ENCODE data around the gene PAK3. TPM values are rescaled to one million over a fixed set of nuclear protein-coding genes. Genes with fewer than 3 reads are reported as not detected.

The PAK3 gene
- total and polyA plus RNA-seq, 2 of the 8 experiments (the other 6 are each of a cell fraction or from before 2014, with no cell fraction given), result 0.80 to 7.2 TPM

- TF ChIP-seq, protein P1, sequence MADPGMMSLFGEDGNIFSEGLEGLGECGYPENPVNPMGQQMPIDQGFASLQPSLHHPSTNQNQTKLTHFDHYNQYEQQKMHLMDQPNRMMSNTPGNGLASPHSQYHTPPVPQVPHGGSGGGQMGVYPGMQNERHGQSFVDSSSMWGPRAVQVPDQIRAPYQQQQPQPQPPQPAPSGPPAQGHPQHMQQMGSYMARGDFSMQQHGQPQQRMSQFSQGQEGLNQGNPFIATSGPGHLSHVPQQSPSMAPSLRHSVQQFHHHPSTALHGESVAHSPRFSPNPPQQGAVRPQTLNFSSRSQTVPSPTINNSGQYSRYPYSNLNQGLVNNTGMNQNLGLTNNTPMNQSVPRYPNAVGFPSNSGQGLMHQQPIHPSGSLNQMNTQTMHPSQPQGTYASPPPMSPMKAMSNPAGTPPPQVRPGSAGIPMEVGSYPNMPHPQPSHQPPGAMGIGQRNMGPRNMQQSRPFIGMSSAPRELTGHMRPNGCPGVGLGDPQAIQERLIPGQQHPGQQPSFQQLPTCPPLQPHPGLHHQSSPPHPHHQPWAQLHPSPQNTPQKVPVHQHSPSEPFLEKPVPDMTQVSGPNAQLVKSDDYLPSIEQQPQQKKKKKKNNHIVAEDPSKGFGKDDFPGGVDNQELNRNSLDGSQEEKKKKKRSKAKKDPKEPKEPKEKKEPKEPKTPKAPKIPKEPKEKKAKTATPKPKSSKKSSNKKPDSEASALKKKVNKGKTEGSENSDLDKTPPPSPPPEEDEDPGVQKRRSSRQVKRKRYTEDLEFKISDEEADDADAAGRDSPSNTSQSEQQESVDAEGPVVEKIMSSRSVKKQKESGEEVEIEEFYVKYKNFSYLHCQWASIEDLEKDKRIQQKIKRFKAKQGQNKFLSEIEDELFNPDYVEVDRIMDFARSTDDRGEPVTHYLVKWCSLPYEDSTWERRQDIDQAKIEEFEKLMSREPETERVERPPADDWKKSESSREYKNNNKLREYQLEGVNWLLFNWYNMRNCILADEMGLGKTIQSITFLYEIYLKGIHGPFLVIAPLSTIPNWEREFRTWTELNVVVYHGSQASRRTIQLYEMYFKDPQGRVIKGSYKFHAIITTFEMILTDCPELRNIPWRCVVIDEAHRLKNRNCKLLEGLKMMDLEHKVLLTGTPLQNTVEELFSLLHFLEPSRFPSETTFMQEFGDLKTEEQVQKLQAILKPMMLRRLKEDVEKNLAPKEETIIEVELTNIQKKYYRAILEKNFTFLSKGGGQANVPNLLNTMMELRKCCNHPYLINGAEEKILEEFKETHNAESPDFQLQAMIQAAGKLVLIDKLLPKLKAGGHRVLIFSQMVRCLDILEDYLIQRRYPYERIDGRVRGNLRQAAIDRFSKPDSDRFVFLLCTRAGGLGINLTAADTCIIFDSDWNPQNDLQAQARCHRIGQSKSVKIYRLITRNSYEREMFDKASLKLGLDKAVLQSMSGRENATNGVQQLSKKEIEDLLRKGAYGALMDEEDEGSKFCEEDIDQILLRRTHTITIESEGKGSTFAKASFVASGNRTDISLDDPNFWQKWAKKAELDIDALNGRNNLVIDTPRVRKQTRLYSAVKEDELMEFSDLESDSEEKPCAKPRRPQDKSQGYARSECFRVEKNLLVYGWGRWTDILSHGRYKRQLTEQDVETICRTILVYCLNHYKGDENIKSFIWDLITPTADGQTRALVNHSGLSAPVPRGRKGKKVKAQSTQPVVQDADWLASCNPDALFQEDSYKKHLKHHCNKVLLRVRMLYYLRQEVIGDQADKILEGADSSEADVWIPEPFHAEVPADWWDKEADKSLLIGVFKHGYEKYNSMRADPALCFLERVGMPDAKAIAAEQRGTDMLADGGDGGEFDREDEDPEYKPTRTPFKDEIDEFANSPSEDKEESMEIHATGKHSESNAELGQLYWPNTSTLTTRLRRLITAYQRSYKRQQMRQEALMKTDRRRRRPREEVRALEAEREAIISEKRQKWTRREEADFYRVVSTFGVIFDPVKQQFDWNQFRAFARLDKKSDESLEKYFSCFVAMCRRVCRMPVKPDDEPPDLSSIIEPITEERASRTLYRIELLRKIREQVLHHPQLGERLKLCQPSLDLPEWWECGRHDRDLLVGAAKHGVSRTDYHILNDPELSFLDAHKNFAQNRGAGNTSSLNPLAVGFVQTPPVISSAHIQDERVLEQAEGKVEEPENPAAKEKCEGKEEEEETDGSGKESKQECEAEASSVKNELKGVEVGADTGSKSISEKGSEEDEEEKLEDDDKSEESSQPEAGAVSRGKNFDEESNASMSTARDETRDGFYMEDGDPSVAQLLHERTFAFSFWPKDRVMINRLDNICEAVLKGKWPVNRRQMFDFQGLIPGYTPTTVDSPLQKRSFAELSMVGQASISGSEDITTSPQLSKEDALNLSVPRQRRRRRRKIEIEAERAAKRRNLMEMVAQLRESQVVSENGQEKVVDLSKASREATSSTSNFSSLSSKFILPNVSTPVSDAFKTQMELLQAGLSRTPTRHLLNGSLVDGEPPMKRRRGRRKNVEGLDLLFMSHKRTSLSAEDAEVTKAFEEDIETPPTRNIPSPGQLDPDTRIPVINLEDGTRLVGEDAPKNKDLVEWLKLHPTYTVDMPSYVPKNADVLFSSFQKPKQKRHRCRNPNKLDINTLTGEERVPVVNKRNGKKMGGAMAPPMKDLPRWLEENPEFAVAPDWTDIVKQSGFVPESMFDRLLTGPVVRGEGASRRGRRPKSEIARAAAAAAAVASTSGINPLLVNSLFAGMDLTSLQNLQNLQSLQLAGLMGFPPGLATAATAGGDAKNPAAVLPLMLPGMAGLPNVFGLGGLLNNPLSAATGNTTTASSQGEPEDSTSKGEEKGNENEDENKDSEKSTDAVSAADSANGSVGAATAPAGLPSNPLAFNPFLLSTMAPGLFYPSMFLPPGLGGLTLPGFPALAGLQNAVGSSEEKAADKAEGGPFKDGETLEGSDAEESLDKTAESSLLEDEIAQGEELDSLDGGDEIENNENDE (IDR thresholded peaks at IDR 0.05; ENCODE audit: insufficient replicate concordance, low read length), result no peak
- TF ChIP-seq JUND (IDR thresholded peaks at IDR 0.05; ENCODE audit: low read length), result no peak
These were observed 95.6 kb downstream of the PAK3 start (continued) for GRCh38 chrX:111191598-111191997.
